Endothelial cell of umbilical vein (primary cell): ENCODE measurements around the gene FBP2.

Experiments used
- CTCF ChIP-seq, 2 donors: IDR thresholded peaks; 1 replicate in 1 of 2; 2 replicates in 1 of 2; pipeline ENCODE4 v1.5.1; 2011; ENCODE audit warnings: low read length in 2 of 2, mild to moderate bottlenecking in 2 of 2, moderate library complexity in 2 of 2, control low read depth in 1 of 2, inconsistent platforms in 1 of 2, low read depth in 1 of 2; ENCODE audit not compliant: insufficient read depth in 1 of 2; ENCODE audit errors: extremely low read depth in 1 of 2
- EZH2 ChIP-seq: IDR thresholded peaks from 2 replicates; pipeline ENCODE4 v1.6.1; 2012; ENCODE audit warnings: borderline replicate concordance, low read depth, mild to moderate bottlenecking, moderate library complexity, low read length, inconsistent platforms; ENCODE audit not compliant: severe bottlenecking
- POLR2A ChIP-seq: IDR thresholded peaks from 2 replicates; pipeline ENCODE4 v1.6.1; 2012; ENCODE audit warnings: low read depth, mild to moderate bottlenecking, control low read depth, low read length
- POLR2AphosphoS5 ChIP-seq: IDR thresholded peaks from 2 replicates; pipeline ENCODE4 v1.6.1; 2012; ENCODE audit warnings: low read depth, mild to moderate bottlenecking, control low read depth, low read length, moderate library complexity; ENCODE audit not compliant: insufficient read depth

- TF ChIP-seq CTCF (IDR thresholded peaks at IDR 0.05; ENCODE audit: extremely low read depth in 1 of 2, insufficient read depth in 1 of 2, low read depth in 1 of 2, low read length in 2 of 2) = no peak
- no peak for TF ChIP-seq POLR2A
- no peak for TF ChIP-seq EZH2
- no peak for TF ChIP-seq POLR2AphosphoS5
Observed at GRCh38 chr9:94630281-94630680, 36.7 kb upstream of the FBP2 start.
